SK-N-SH (cell line): ENCODE data around the gene NUP205. TPM values are rescaled to one million over a fixed set of nuclear protein-coding genes. Genes with fewer than 3 reads are reported as not detected.

Experiments used
- CTCF ChIA-PET: fragments of 300-600, 350-600 bp; formaldehyde crosslinking; extraction: SDS; loops from one replicate; lab custom pipeline; 2021; lab: Yijun Ruan, JAX
- POLR2A ChIA-PET: fragments of 350-600 bp; sonication (Branson Sonifier 250); formaldehyde crosslinking; extraction: SDS; loops from one replicate; lab custom pipeline; 2020; ENCODE audit warnings: antibody characterized with exemption, inconsistent platforms; lab: Yijun Ruan, JAX
- DNase-seq: peaks from one replicate; pipeline ENCODE4 v3.0.0; 2012
- H2AFZ ChIP-seq: fragments of 200-600 bp; sonication (generic); 2 replicates; pipeline ENCODE4 v1.8.1; 2016; ENCODE audit warnings: antibody characterized with exemption, mild to moderate bottlenecking, low read depth
- H3F3A ChIP-seq: fragments of 200-600 bp; sonication (generic); replicated peaks from 2 replicates; pipeline ENCODE3; 2016; ENCODE audit warnings: antibody characterized with exemption, mild to moderate bottlenecking; ENCODE audit not compliant: insufficient read depth
- H3K27ac ChIP-seq, 2 experiments: fragments of 200-500 bp in 1 of 2; fragments of 200-600 bp in 1 of 2; sonication (Bioruptor generic) in 1 of 2; sonication (generic), shearing (Covaris generic) in 1 of 2; 2 replicates each; pipeline versions ENCODE4 v1.5.1 to v1.6.1; 2014 to 2016; ENCODE audit warnings: low read depth in 2 of 2, inconsistent platforms in 1 of 2, low read length in 1 of 2, mild to moderate bottlenecking in 1 of 2, mixed read lengths in 1 of 2
- H3K27me3 ChIP-seq: fragments of 200-600 bp; sonication (generic), shearing (Covaris generic); 2 replicates; pipeline ENCODE4 v1.6.1; 2016; ENCODE audit warnings: mixed run types; ENCODE audit not compliant: insufficient read depth
- H3K36me3 ChIP-seq, 2 experiments: fragments of 200-500 bp in 1 of 2; fragments of 200-600 bp in 1 of 2; sonication (Bioruptor generic) in 1 of 2; sonication (generic) in 1 of 2; replicated peaks in 1 of 2; 2 replicates each; pipeline versions ENCODE3 to v1.5.1; 2014 to 2016; ENCODE audit warnings: low read length in 1 of 2, mild to moderate bottlenecking in 1 of 2; ENCODE audit not compliant: insufficient read depth in 2 of 2, control insufficient read depth in 1 of 2
- H3K4me1 ChIP-seq, 2 experiments: fragments of 200-500 bp in 1 of 2; fragments of 200-600 bp in 1 of 2; sonication (Bioruptor generic) in 1 of 2; sonication (generic), shearing (Covaris generic) in 1 of 2; 2 replicates each; pipeline versions ENCODE4 v1.5.1 to v1.6.1; 2014 to 2016; ENCODE audit warnings: low read depth in 1 of 2, low read length in 1 of 2, mixed run types in 1 of 2; ENCODE audit not compliant: insufficient read depth in 2 of 2, control insufficient read depth in 1 of 2
- H3K4me2 ChIP-seq: fragments of 200-600 bp; sonication (generic), shearing (Covaris generic); 2 replicates; pipeline ENCODE4 v1.6.1; 2017; ENCODE audit warnings: mixed run types
- H3K4me3 ChIP-seq, 2 experiments: fragments of 200-500 bp in 1 of 2; fragments of 200-600 bp in 1 of 2; sonication (Bioruptor generic) in 1 of 2; sonication (generic), shearing (Covaris generic) in 1 of 2; 2 replicates each; pipeline versions ENCODE4 v1.5.1 to v1.8.1; 2014 to 2016; ENCODE audit warnings: low read depth in 2 of 2, inconsistent platforms in 1 of 2, low read length in 1 of 2, mild to moderate bottlenecking in 1 of 2, mixed read lengths in 1 of 2, moderate library complexity in 1 of 2
- H3K79me2 ChIP-seq: fragments of 200-600 bp; sonication (generic); 2 replicates; pipeline ENCODE4 v1.8.1; 2017; ENCODE audit warnings: mild to moderate bottlenecking; ENCODE audit not compliant: insufficient read depth
- H3K9ac ChIP-seq: fragments of 200-600 bp; sonication (generic); 2 replicates; pipeline ENCODE4 v1.6.1; 2017; ENCODE audit warnings: mixed run types
- H3K9me2 ChIP-seq: fragments of 200-600 bp; sonication (generic); 2 replicates; pipeline ENCODE4 v1.6.1; 2017; ENCODE audit warnings: mixed run types
- H3K9me3 ChIP-seq: fragments of 200-600 bp; sonication (generic); 2 replicates; pipeline ENCODE4 v1.6.1; 2017; ENCODE audit warnings: mixed run types, mild to moderate bottlenecking, moderate library complexity
- H4K20me1 ChIP-seq: fragments of 200-600 bp; sonication (generic); 2 replicates; pipeline ENCODE4 v1.6.1; 2017; ENCODE audit warnings: mild to moderate bottlenecking, mixed run types; ENCODE audit not compliant: insufficient read depth
- CHD2 ChIP-seq: fragments of 150-350 bp; IDR thresholded peaks from 2 replicates; pipeline ENCODE4 v1.6.1; 2018; ENCODE audit warnings: low read length; ENCODE audit not compliant: partially characterized antibody
- FOXJ3 ChIP-seq: sonication (generic); formaldehyde crosslinking; IDR thresholded peaks from 2 replicates; pipeline ENCODE4 v1.5.1; 2020; ENCODE audit warnings: mild to moderate bottlenecking, missing genetic modification reagents
- MXI1 ChIP-seq: IDR thresholded peaks from 2 replicates; pipeline ENCODE4 v1.6.1; 2012; ENCODE audit warnings: mild to moderate bottlenecking, low read depth, low read length, improper control_type of control experiment
- POLR2AphosphoS5 ChIP-seq: IDR thresholded peaks from 2 replicates; pipeline ENCODE4 v1.6.1; 2012; ENCODE audit warnings: low read depth, low read length
- RAD21 ChIP-seq: IDR thresholded peaks from 2 replicates; pipeline ENCODE4 v1.6.1; 2012; ENCODE audit warnings: mild to moderate bottlenecking, low read length
- SMC3 ChIP-seq: IDR thresholded peaks from 2 replicates; pipeline ENCODE4 v1.6.1; 2012; ENCODE audit warnings: low read depth, low read length, improper control_type of control experiment
- TAF1 ChIP-seq: IDR thresholded peaks from 2 replicates; pipeline ENCODE4 v1.6.1; 2012; ENCODE audit warnings: low read depth, mild to moderate bottlenecking, low read length, moderate library complexity, borderline replicate concordance
- YY1 ChIP-seq: IDR thresholded peaks from 2 replicates; pipeline ENCODE4 v1.4.0; 2012; ENCODE audit warnings: low read depth, mild to moderate bottlenecking
- WGBS: methylation state at CpG from one replicate; pipeline ENCODE4 v1.1.6; 2017; ENCODE audit warnings: low lambda C conversion rate; 5-methylcytosine and 5-hydroxymethylcytosine counted together
- polyA plus RNA-seq, 3 experiments: library from polyadenylated mRNA; depleted of rRNA; stranded (reverse); fragments of >200 nt; gene quantifications; 2 replicates each; pipeline ENCODE4 v1.2.3, GENCODE V29; 2012
- TF ChIP-seq, protein P1 (sequence below): fragments of 200-600 bp; sonication (generic); IDR thresholded peaks from 2 replicates; pipeline ENCODE4 v1.6.1; 2017; ENCODE audit warnings: antibody characterized with exemption, mild to moderate bottlenecking, moderate library complexity
- TF ChIP-seq, protein P2 (sequence below): IDR thresholded peaks from 2 replicates; pipeline ENCODE4; 2012

NUP205 gene
- polyA plus RNA-seq, 1 of the 3 experiments (the other 2 are of a cell fraction) = 48.2 TPM

DNA sequence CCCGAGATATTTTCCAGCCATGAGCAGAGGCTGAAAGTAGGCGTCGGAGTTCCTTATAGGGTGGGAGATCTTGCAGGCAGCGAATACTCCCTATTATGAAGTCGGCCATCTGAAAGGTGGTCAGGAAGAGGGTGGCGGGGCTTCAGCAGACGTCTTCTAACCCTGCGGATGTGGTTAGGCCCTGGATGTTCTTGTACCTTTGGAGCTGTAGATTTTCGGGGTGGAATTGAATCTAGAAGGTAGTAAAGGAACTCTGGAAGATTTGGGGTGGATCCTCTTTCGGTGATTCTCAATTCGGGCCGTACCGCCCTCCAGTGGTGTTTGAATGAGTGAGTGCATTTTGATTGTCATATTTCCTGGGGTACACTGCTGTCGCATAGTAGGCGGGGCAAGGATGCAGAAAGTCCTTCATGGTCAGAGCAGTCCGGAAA is 635 bp downstream of the NUP205 start:
- Histone ChIP-seq H3K4me1 (peaks cover 0 to 3% of the 10 kb centered on the region in 2 experiments; a peak in 2 of 4 replicates), H3K27me3 (no peaks in the 10 kb centered on the region), H3K9me2 (no peaks in the 10 kb centered on the region), H2AFZ (peak overlapping the region; percentile 88), H3K4me2 (peak overlapping the region; percentile 93), H4K20me1 (no peaks in the 10 kb centered on the region), H3K9ac (peak overlapping the region; percentile 92), H3K4me3 (peak overlapping the region; percentile 83 to 92), H3K79me2 (peaks cover 55% of the 10 kb centered on the region), H3K9me3 (no peaks in the 10 kb centered on the region), H3K36me3 (peaks cover 0 to 5% of the 10 kb centered on the region in 2 experiments), H3K27ac (peak overlapping the region; percentile 85 to 97), H3F3A (peaks cover 13% of the 10 kb centered on the region)
- DNase-seq = peak; percentile 84
- ChIA-PET POLR2A (interaction anchor here (1.0 to 1.5 kb wide), 2 partner anchors 34 to 49 kb away, joined by 3 read pairs; no protein-coding TSS in a partner anchor), CTCF (interaction anchor here (0.7 to 2.5 kb wide), 14 partner anchors 11 to 283 kb away, joined by 3 to 16 read pairs (median 4); partner anchors contain the start of gene CNOT4)
- TF ChIP-seq CHD2 (no peak), SMC3 (peak; percentile 66), RAD21 (peak; percentile 70), TAF1 (peak; percentile 37; the same call in 1 of the 2 replicates), FOXJ3 (CRISPR knock-in tag) (no peak), MXI1 (peak; percentile 56; the same call in 1 of the 2 replicates), POLR2AphosphoS5 (no peak), YY1 (no peak)
- TF ChIP-seq, protein P1, sequence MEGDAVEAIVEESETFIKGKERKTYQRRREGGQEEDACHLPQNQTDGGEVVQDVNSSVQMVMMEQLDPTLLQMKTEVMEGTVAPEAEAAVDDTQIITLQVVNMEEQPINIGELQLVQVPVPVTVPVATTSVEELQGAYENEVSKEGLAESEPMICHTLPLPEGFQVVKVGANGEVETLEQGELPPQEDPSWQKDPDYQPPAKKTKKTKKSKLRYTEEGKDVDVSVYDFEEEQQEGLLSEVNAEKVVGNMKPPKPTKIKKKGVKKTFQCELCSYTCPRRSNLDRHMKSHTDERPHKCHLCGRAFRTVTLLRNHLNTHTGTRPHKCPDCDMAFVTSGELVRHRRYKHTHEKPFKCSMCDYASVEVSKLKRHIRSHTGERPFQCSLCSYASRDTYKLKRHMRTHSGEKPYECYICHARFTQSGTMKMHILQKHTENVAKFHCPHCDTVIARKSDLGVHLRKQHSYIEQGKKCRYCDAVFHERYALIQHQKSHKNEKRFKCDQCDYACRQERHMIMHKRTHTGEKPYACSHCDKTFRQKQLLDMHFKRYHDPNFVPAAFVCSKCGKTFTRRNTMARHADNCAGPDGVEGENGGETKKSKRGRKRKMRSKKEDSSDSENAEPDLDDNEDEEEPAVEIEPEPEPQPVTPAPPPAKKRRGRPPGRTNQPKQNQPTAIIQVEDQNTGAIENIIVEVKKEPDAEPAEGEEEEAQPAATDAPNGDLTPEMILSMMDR = peak; percentile 80
- TF ChIP-seq, protein P2, sequence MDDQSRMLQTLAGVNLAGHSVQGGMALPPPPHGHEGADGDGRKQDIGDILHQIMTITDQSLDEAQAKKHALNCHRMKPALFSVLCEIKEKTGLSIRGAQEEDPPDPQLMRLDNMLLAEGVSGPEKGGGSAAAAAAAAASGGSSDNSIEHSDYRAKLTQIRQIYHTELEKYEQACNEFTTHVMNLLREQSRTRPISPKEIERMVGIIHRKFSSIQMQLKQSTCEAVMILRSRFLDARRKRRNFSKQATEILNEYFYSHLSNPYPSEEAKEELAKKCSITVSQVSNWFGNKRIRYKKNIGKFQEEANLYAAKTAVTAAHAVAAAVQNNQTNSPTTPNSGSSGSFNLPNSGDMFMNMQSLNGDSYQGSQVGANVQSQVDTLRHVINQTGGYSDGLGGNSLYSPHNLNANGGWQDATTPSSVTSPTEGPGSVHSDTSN = no peak
- under 1% methylated on average over 16 of the region's 16 CpGs for WGBS

DNA sequence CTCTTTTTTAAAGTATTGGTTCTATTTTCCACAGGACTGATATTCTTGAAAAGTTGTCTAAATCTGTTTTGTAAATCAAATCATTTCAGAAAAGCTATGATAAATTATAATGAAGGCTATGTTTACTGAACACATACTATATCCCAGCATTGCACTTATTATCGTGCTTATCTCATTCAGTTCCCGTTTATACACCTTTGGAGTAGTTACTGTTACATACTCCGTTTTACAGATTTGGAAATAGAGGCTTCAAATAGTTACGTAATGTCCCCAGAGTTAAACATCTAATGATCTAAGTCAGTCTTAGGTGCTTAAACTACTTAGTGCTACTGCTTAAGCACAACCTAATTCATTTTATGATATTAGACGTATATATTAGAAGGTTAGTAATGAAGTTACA is 1.2 kb downstream of the NUP205 start:
- H3K4me2 ChIP-seq = peak overlapping the region; percentile 93
- H3K4me1 ChIP-seq = peaks cover 0 to 3% of the 10 kb centered on the region in 2 experiments; a peak in 2 of 4 replicates
- H3K36me3 ChIP-seq = peaks cover 0 to 5% of the 10 kb centered on the region in 2 experiments
- TF ChIP-seq FOXJ3 (CRISPR knock-in tag) = no peak
- no peak for DNase-seq
- no peaks in the 10 kb centered on the region for H3K9me3 ChIP-seq
- CTCF ChIA-PET = interaction anchor here (0.7 to 2.5 kb wide), 13 partner anchors 11 to 283 kb away, joined by 3 to 16 read pairs (median 4); partner anchors contain the start of gene CNOT4
- no peak overlapping the region; the same call in 1 of the 2 replicates for H2AFZ ChIP-seq
- H3K27ac ChIP-seq = peak overlapping the region; percentile 85 to 97; a peak in 3 of 4 replicates
- POLR2A ChIA-PET = interaction anchor here (1.5 kb wide), 1 partner anchor 35 kb away, joined by 3 read pairs; no protein-coding TSS in a partner anchor
- WGBS = 73% methylated on average over 5 of the region's 5 CpGs
- H3K4me3 ChIP-seq = peak overlapping the region; percentile 83 to 92
- H3K9ac ChIP-seq = peak overlapping the region; percentile 92
- H4K20me1 ChIP-seq = no peaks in the 10 kb centered on the region
- peaks cover 13% of the 10 kb centered on the region for H3F3A ChIP-seq
- H3K9me2 ChIP-seq = no peaks in the 10 kb centered on the region
- H3K27me3 ChIP-seq = no peaks in the 10 kb centered on the region
- H3K79me2 ChIP-seq = peaks cover 61% of the 10 kb centered on the region
